Hematopoietic multipotent progenitor cell treated with erythropoietin and hydrocortisone succinate and interleukin-3 and kit ligand, for 15 days (in vitro differentiated cells): ENCODE measurements around the gene EMX1.

ENCODE experiments used
- DNase-seq: peaks from one replicate; pipeline ENCODE4 v3.0.0-alpha.2; 2015; ENCODE audit warnings: low spot score

The EMX1 gene

GRCh38 chr2:72980535-72981217 is 63.4 kb downstream of the EMX1 start:
- no peak for DNase-seq

- no peak for DNase-seq
Measured at GRCh38 chr2:72981536-72981935, 64.2 kb downstream of the EMX1 start.

GRCh38 chr2:72982219-72982618 is 64.9 kb downstream of the EMX1 start:
- DNase-seq: no peak

GRCh38 chr2:72982781-72983499 is 65.6 kb downstream of the EMX1 start:
- no peak for DNase-seq

GRCh38 chr2:72983500-72984161 is 66.3 kb downstream of the EMX1 start:
- DNase-seq: no peak

- DNase-seq: no peak
Measured at GRCh38 chr2:72984172-72984671, 66.9 kb downstream of the EMX1 start.
